GM19372 (cell line): Measurements from ENCODE around the gene VPS13D.

ENCODE experiments used
- ATAC-seq: cut with Tn5 transposase; IDR thresholded peaks from one replicate; pipeline ENCODE4 v1.9.1; 2021; ENCODE audit warnings: mild to moderate bottlenecking, low read depth, moderate library complexity; ENCODE audit not compliant: unreplicated experiment

Gene VPS13D

DNA sequence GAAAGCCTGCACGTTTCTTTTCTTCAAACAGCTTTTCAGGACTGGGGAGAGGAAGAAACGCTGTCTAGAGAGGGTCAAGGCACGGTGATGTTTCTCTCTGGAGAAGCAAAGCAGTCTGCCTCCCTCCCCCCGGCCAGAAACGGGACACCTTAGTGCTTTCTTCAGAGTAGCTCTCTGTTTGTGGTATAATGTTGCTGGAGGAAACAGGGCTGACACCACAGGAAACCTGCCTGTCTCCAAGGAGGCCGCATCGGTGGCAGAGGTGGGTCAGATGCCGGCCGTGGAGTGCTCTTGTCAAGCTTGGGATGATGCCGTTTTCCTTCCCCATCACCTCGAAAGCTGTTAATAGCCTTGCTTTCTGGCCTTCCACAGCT lies 248.8 kb downstream of the VPS13D start:
- no peak for ATAC-seq

GRCh38 chr1:12479311-12479710 lies 249.5 kb downstream of the VPS13D start:
- ATAC-seq, result no peak

DNA sequence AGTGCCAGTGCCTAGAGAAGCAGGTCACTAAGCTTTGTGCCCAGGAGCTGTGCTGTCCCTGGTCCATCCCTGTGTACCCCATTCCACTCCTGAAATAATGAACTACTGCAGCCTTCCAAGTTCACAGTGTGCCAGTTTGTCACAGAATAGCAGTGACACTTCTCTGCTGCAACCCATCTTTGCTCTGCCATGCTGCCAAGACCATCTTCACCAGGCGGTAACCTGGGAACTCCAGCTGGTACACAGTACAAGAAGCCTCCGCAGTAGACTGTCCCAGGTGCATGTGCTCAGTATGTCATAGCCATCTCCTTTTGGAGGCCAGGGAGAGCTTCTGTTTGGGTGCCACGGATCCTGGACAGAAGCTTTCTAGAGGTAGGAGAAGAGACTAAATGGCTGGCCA lies 250.2 kb downstream of the VPS13D start:
- ATAC-seq, result no peak

DNA sequence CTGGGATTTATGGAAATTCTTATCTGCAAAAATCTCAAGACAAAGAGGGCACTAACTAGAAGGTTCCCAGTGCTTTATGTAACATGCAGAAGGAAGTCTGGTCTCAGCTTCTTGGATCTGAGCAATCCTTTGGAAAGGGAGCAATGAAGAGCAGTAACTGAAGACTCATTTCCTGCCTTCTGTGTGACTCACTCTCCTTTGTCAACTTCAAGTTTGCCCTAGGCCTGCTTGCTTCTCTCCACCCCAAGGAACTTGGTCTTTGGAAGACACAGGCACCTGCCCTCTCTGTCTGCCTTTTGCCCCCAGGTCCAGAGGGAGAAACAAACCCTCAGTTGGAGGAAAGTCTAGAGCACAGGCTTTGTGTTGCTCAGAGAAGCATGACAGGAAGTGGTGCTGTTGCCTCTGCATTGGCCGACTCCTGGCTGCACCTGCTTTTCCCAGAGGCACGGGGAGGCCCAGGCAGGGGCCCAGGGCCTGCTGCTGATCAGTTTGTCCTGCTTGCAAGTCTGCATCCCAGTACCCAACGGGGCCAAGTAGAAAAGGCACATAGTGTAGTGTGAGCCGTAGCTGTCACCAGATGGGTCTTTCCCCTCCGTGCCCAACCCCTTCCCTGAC lies 251.0 kb downstream of the VPS13D start:
- no peak for ATAC-seq

DNA sequence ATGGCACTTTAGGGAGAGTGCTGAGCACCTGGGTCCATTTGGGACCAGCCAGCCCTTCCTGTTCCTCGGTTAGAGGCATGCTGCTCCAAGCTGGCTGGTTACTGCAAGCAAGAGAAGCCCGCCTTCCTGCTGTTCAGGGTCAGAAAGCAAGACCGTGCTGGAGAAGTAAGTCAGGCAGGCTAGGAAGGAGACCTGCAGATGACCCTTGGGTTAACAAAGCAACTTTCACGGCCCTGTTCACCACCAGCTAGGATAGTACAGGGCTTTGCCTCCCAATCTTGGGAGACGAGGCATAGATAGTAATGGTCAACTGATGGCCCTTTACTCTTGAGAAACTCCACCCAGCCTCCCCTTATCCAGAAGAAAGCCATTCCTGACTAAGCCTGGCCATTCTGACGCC lies 252.1 kb downstream of the VPS13D start:
- no peak for ATAC-seq

- no peak for ATAC-seq
Measured at GRCh38 chr1:12482988-12483387, 253.2 kb downstream of the VPS13D start.

DNA sequence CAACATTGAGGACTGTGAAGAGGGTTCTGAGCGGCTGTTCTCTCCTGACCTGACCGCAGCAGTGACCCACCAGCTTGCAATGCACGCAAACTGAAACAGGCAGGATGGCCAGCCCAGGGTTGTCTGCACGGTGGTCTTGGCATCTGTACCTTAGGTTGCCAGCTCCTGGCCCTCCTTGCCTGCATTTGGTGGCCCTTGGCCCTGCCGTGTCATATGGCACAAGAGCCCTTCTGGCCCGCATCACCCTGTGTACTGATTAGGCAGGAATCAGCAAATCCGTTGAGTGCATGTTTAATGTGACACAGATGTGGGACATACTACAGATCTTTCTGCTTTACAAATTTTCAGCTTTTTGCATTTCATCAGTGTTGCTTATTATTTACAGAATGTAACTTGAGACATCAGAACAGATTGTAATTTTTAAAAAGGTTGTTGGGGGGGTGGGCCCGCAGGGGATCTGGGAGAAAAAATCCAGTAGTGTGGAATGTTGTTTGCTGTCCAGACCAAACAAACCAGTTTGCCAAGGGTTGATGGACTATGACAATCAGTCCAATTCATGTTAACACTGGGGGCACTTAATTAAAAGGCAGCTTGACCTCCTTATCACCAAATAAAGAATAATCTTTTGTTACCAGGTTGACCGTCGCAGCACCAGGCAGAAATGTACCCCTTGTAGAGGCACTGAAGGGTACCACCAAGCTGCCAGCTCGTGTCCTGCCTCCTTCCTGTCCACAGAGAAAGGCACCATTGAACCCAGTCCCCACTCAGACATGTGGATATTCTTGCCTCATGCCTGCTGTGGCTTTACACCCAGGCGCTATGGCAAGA lies 255.6 kb downstream of the VPS13D start:
- ATAC-seq, result no peak

- ATAC-seq, result no peak
Measured at GRCh38 chr1:12486059-12486341, 256.2 kb downstream of the VPS13D start.

GRCh38 chr1:12486401-12487005 lies 256.7 kb downstream of the VPS13D start:
- ATAC-seq, result no peak

DNA sequence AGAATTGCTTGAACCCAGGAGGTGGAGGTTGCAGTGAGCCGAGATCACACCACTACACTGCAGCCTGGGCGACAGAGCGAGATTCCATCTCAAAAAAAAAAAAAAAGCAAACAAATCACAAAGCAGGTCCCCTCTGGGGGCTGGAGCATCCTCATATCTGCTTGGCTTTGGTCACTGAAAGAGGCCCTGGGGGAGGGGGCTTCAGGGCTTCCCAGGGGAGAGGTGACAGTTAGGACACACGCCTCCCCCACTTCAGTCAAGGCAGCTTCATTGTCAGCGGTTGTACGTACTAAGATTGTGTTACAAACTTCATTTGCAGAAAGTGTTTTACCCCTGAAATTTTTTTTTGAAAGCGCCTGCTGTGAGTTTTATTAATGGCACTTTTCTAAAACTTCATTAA lies 257.7 kb downstream of the VPS13D start:
- no peak for ATAC-seq

GRCh38 chr1:12488666-12489354 lies 259.0 kb downstream of the VPS13D start:
- ATAC-seq, result no peak

GRCh38 chr1:12490532-12491142 lies 260.8 kb downstream of the VPS13D start:
- ATAC-seq, result no peak

- ATAC-seq, result no peak
Measured at GRCh38 chr1:12491656-12492055, 261.8 kb downstream of the VPS13D start.

GRCh38 chr1:12495725-12496124 lies 265.9 kb downstream of the VPS13D start:
- no peak for ATAC-seq

DNA sequence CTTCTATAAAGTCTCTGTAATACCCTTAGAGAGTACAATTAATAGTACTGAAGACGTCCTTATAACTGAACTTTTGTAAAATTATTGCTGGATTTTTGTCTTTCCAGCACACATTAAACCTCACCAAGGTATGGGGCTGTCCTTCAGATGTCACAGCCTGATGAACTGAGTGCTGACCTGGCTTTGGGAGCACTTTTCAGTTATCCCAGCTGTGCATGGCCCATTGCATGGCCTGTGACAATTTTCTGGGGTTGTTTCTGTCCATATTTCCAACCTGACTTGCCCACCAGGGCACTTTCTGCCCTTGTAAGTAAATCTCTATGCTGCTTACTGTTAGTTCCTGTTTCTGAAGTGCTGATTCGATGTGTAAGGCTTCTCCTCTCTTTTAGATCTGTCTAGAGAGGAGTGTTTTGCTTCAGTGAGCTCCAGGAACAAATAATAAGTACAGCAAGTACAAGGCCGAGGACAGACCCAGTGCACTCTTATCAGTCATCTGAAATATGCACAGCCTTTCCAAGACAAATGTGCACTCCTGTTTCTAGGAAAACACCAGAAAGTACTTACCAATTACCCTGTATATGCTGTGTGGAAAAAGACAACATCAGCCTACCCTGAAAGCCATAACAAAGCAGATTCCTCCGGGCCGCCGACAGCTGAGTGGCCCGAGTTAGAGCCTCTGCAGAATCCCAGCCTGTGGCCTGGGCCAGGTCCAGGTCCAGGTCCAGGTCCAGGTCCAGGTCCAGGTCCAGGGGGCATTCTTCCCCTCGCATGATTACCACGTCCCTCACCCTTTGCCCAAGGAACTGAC lies 266.5 kb downstream of the VPS13D start:
- no peak for ATAC-seq

DNA sequence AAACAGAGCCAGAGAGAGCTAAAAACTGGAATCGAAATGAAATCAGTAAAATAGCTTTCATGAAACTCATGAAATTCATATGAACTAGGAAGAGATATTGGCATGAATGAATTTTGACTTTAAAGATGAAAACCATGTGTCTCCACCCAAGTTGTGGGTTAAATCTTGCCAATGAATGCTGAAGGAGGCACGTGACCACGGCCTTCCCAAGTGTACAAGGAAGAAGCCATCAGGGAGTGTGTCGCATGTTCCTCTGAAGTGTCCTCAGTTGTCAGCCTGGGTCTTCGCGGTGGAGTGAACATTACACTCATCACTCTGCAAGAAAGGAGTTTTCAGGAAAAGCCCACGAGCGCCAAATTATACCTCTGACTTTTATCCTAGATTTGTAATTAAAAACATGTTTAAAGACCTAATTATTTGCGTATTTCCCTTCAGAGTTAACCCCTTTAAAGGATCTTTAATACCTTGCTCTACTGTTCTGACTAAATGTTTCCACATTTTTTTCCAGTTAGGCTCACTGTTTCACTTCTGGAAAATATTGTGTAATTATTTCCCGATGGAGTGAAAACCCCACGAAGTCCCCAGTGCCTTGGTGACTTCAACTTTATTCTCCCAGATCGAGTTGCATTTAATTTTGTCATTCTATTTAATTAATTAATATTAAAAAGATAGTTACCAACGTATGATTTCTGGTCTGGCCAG lies 269.9 kb downstream of the VPS13D start:
- ATAC-seq, result no peak

DNA sequence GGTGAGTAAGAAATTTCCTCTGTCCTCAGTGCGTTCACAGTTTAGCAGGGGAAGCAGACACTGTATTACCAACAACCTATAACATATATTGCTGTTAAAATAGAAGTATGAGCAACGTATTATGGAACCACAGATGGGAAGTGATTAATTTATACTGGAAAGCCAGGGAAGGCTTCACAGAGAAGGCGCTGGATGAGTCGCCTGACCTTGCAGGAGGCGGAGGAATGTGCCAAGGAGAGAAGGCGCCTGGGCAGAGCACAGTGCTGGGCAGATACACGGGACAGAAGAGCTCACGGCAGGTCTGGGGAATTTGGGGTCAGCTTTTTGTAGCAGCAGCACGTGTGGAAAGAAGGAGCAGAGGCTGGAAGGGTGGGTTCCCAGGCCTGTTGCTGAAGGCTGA lies 271.8 kb downstream of the VPS13D start:
- no peak for ATAC-seq

- ATAC-seq, result no peak
Measured at GRCh38 chr1:12502336-12503109, 272.7 kb downstream of the VPS13D start.

DNA sequence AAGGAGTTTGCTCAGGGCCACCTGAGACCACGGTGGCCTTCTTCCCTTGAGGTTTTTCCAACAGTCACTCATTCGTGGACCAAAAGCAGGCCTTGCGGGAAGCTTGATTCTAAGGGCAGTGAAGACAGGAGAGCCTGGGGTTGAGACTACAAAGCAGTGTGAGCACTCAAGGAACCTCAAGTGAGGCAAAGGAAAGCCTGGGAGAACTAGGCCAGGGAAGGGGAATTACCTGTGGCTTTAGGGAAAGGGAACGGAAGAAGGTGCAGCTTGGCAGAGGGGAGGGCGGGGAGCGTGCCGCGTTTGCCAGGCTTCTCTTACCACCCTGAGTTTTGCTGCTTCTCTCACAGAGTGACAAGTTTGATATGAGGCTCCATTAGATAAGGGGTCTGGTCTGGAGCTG lies 273.9 kb downstream of the VPS13D start:
- ATAC-seq, result no peak
